HG03571 (cell line): Measurements from ENCODE around the gene TAF1A.

Experiments used
- ATAC-seq: cut with Tn5 transposase; IDR thresholded peaks from one replicate; pipeline ENCODE4 v1.9.1; 2021; ENCODE audit not compliant: unreplicated experiment

TAF1A gene

DNA sequence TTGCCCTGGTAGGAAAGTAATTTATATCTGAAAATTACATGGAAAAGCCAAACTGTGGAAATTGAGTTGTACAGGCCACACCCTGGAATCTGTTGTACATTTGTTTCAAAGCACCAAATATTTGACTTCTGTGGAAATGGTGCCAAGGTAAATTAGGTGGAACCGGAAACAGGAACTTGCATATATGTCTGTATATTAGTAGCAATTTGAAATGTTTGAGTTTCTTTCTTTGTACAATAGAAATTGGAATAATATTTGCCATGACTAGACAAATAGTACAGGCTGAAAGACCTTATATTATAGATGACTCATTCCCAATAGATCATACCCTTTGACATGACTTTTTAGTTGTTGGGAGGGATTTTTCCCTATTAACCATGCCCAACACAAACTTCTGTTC, 10.5 kb upstream of the TAF1A start:
- no peak for ATAC-seq

GRCh38 chr1:222596696-222597095, 7.0 kb upstream of the TAF1A start:
- no peak for ATAC-seq

DNA sequence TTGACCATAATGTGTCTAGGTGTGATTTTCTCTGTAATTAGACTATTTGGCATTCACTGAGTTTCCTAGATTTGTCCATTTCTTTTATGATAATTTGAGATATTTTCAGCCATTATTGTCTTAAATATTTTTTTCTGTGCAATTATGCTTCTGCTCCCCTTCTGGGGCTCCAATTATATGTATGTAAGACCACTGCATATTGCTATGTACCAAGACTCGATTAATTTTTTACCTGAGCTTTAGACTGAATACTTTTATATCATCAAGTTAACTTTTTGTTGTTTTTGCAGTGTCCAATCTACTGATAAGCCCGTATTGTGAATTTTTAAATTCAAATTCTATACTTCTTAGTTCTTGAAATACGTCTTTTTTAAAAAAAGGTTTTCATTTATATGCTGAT, 5.1 kb upstream of the TAF1A start:
- ATAC-seq, result no peak

DNA sequence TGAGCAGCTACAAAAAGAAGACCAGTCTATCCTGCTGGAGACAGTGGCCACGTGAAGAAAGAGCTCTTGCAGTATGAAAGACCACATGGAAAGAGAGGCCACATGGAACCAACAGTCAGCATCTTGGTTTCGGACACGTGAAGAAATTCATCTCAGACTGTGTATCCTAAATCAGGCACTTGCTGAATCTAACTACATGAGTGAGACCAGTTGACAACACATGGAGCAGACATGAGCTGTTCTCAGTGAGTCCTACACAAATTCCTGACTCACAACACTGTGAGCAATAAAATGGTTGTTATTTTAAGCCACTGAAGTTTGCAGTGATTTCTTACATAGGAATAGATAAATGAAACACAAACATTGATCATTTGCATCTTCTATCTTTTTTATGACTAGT, 2.4 kb upstream of the TAF1A start:
- no peak for ATAC-seq

GRCh38 chr1:222588135-222588534, 1.6 kb downstream of the TAF1A start:
- ATAC-seq, result no peak

DNA sequence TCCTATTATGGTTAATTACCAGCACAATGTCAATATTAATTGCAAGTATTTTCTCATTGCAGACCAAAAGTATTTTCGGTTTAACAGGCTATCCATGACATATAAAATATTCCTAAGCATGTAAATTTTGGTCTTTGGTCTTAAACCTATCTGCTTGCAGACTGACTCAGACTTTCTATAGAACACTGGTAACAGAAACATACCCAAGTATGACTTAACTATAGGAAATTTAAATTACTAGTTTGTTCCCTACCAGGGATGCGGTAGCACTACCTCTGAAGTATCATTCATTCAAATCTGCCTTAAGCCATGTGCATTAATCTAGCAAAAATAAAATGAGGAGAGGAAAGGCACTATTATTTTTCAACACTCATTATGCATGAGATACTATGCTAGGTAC, 2.9 kb downstream of the TAF1A start:
- ATAC-seq, result no peak

GRCh38 chr1:222583079-222583478, 6.7 kb downstream of the TAF1A start:
- ATAC-seq, result peak; percentile 95

DNA sequence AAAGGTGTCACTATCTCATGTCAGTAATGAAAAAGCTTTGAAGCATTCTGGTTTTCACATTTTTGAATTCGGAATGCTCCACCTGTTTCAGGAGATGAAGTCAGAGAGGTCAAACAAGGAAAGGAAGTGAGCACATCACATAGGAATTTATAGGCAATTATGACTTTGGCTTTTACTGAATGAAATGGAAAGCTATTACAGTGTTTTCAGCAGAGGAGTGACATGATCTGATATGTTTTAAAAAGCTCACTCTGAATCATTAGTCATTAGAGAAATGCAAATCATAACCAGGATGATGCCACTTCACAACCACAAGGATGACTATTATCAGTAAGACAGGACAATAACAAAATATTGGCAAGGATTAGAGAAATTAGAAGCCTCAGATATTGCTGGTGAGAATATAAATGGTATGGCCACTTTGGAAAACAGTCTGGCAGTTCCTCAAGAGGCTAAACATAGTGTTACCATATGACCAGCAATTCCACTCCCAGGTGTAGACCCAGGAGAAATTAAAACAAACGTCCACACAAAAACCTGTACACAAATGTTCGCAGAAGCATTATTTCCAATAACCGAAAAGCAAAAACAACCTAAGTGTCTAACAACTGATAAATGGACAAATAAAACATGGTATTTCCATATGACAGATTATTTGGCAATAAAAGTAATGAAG, 7.5 kb downstream of the TAF1A start:
- peak; percentile 36 for ATAC-seq

GRCh38 chr1:222579316-222579715, 10.4 kb downstream of the TAF1A start:
- ATAC-seq, result no peak

GRCh38 chr1:222570837-222571236, 18.9 kb downstream of the TAF1A start:
- ATAC-seq, result no peak

GRCh38 chr1:222561656-222562055, 28.1 kb downstream of the TAF1A start:
- no peak for ATAC-seq

DNA sequence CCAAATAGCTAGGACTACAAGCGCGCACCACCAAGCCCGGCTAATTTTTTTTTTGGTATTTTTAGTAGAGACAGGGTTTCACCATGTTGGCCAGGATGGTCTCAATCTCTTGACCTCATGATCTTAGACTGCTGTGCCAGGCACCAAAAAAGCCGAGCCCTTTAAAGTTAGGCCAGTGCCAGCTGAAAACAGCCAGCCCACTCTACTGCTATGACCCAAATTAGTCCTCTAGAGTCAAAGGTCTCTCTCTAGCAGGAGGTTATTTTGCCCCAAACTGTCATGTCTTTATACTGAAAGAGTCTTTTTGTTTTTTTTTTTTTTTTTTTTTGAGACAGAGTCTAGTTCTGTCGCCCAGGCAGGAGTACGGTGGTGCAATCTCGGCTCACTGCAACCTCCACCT, 32.2 kb downstream of the TAF1A start:
- no peak for ATAC-seq

DNA sequence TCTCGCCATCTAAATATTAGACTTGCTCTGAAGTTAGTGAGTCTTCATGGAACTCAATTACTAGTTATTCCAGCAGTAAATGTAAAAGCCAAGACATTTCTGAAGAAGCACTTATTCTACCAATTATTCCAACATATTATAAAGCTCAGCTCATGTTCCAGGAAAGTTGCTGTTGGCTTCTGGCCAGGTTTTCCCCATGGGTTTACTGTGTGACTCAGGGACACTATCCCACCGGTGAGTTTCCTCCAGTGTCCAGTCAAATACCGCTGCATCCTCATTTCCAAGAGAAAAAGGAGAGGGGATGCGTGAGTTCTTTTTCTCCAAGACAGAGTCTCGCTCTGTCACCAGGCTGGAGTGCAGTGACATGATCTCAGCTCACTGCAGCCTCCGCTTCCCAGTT, 32.6 kb downstream of the TAF1A start:
- ATAC-seq, result no peak

GRCh38 chr1:222555992-222556615, 33.6 kb downstream of the TAF1A start:
- no peak for ATAC-seq

- no peak for ATAC-seq
Measured at GRCh38 chr1:222554177-222554576, 35.6 kb downstream of the TAF1A start.

- no peak for ATAC-seq
Measured at GRCh38 chr1:222552882-222553281, 36.9 kb downstream of the TAF1A start.

DNA sequence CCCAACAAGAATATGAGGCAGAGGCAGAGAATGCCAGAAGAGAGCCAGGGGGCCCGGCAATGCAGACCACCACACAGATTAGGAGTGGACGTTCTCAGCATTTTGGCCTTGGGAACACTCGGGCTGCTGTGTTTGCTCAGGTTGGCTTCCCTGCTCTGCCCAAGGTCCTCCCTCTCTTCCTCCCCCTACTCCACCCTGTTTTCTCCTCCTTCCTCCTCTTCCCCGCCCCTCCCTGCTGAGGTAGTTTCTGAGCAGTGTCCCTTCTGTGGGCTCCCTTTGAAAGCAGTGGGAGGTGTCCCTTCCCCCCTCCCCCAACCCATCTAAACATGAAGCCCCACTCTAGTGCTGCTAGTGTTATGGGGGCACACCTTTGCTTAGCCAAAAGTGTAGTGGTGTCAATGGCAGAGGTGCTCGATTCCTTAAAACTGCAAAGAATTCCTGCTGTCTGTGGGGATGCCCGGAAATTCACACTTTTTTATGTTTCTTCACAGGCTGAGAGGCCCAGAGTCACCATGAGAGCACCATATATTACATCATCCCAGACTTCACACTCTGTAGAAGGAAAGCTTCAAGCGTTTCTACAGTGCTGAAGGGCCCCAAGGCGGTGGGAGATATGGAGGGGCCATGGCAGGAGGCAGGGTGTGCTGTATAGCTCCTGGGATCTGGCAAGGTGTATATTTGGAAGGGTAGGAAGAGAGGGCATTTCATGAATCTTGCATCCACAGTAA, 41.6 kb downstream of the TAF1A start, which contains the start of gene HHIPL2:
Gene HHIPL2, minus strand, starts transcription at position 161 of the 728 bp plus-strand sequence. Its CDS starts 60 bp downstream, at position 101.
- no peak for ATAC-seq

- no peak for ATAC-seq
Measured at GRCh38 chr1:222547260-222547614, 42.5 kb downstream of the TAF1A start.

DNA sequence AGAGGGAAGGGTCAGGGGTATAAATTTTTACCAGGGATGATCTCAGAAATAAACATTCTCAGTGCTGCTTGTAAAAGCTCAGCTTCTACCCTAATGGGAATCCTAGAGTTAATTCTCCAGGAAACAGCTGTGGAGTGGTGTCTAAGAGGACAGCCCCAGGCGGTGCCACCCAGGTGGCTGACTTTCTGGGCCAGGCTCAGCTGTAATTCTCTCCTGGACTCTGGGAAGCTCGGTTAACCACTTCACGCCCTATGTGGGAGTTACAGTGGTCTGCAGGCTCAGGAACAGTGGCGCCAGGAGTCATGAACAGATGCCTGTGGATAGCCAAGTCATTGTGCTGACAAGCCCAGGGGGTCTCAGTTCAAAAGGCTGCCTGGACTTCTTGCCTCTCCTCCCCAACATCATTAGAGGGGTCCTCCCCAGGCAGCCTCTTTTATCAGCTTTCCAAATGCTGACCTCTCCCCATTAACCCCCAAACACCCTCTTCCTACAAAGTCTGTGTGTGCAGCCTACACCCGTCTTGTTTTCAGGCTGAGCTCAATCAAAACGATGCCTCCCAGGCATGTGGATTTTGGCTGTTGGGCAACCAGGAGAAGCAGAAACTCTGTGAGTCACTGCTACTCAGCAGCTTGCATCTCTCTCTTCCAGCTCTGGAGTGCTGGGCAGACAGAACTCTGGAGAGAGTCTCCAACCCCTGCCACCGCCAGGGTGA, 43.0 kb downstream of the TAF1A start:
- no peak for ATAC-seq

GRCh38 chr1:222546091-222546490, 43.6 kb downstream of the TAF1A start:
- ATAC-seq, result no peak

DNA sequence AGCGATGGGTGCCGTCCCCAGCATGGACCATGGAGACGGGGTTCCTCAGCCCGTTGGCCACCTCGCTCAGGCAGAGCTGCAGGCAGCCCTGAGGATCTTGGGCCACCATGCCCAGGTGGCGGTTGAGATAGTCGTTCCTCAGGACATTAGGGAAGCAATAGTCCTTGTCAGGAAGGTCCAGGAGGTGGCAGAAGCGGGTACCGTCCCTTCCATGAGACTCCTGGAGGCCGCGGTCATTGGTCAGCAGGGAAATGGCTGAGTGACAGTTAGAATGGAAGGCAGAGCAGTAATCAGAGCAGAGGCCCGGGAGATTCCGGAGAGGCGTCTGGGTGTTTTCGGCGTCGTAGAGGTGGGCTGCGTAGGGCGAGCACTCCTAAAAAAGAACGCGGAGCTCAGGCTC, 45.9 kb downstream of the TAF1A start:
- no peak for ATAC-seq

- no peak for ATAC-seq
Measured at GRCh38 chr1:222540598-222540995, 49.1 kb downstream of the TAF1A start.
